Astrocyte (in vitro differentiated cells and primary cell): ENCODE measurements around the gene CAPNS1. TPM values are rescaled to one million over a fixed set of nuclear protein-coding genes. Genes with fewer than 3 reads are reported as not detected.

Source experiments
- DNase-seq: peaks from one replicate; pipeline ENCODE4 v3.0.0-alpha.2; 2010; ENCODE audit warnings: low read depth
- FAIRE-seq: peaks from 2 replicates; lab custom pipeline; 2011; peaks lifted over from hg19 to GRCh38; lab: Jason Lieb, UNC
- H2AFZ ChIP-seq: 2 replicates; pipeline ENCODE4 v1.6.0; 2012; ENCODE audit warnings: low read depth, low read length, inconsistent platforms
- H3K27ac ChIP-seq: 2 replicates; pipeline ENCODE4 v1.5.1; 2011; ENCODE audit warnings: low read depth, low read length, inconsistent platforms
- H3K27me3 ChIP-seq: 2 replicates; pipeline ENCODE4 v1.6.0; 2011; ENCODE audit warnings: low read length, inconsistent platforms; ENCODE audit not compliant: insufficient read depth
- H3K36me3 ChIP-seq: 2 replicates; pipeline ENCODE4 v1.5.1; 2011; ENCODE audit warnings: low read length, inconsistent platforms; ENCODE audit not compliant: insufficient read depth
- H3K4me1 ChIP-seq: 2 replicates; pipeline ENCODE4 v1.5.1; 2011; ENCODE audit warnings: low read length, inconsistent platforms; ENCODE audit not compliant: insufficient read depth
- H3K4me2 ChIP-seq: 2 replicates; pipeline ENCODE4 v1.6.0; 2012; ENCODE audit warnings: low read length, inconsistent platforms
- H3K4me3 ChIP-seq: 2 replicates; pipeline ENCODE4 v1.5.1; 2011; ENCODE audit warnings: low read depth, mild to moderate bottlenecking, low read length, inconsistent platforms; ENCODE audit not compliant: insufficient read depth
- H3K79me2 ChIP-seq: 2 replicates; pipeline ENCODE4 v1.6.0; 2012; ENCODE audit warnings: mild to moderate bottlenecking, low read length, inconsistent platforms; ENCODE audit not compliant: insufficient read depth
- H3K9ac ChIP-seq: 2 replicates; pipeline ENCODE4 v1.6.0; 2012; ENCODE audit warnings: mild to moderate bottlenecking, low read length, inconsistent platforms
- H3K9me3 ChIP-seq: 2 replicates; pipeline ENCODE4 v1.5.1; 2012; ENCODE audit warnings: low read depth, mild to moderate bottlenecking, low read length, inconsistent platforms; ENCODE audit not compliant: insufficient read depth
- H4K20me1 ChIP-seq: 2 replicates; pipeline ENCODE4 v1.6.0; 2012; ENCODE audit warnings: low read length, inconsistent platforms; ENCODE audit not compliant: insufficient read depth
- H3K27ac Mint-ChIP-seq: one replicate; pipeline ENCODE4 v1.8.0; 2021; ENCODE audit warnings: mild to moderate bottlenecking, mixed read lengths; ENCODE audit not compliant: unreplicated experiment
- H3K27me3 Mint-ChIP-seq: one replicate; pipeline ENCODE4 v1.8.0; 2021; ENCODE audit warnings: low read depth, mixed read lengths; ENCODE audit not compliant: unreplicated experiment
- H3K36me3 Mint-ChIP-seq: one replicate; pipeline ENCODE4 v1.8.0; 2021; ENCODE audit warnings: low read depth, mixed read lengths; ENCODE audit not compliant: unreplicated experiment
- H3K4me1 Mint-ChIP-seq: one replicate; pipeline ENCODE4 v1.8.0; 2021; ENCODE audit warnings: low read depth, mixed read lengths; ENCODE audit not compliant: unreplicated experiment
- H3K4me3 Mint-ChIP-seq: one replicate; pipeline ENCODE4 v1.8.0; 2021; ENCODE audit warnings: mild to moderate bottlenecking, moderate library complexity, mixed read lengths; ENCODE audit not compliant: unreplicated experiment
- H3K9me3 Mint-ChIP-seq: one replicate; pipeline ENCODE4 v1.8.0; 2021; ENCODE audit warnings: mild to moderate bottlenecking, mixed read lengths; ENCODE audit not compliant: unreplicated experiment
- EZH2 ChIP-seq: IDR thresholded peaks from 2 replicates; pipeline ENCODE4 v1.6.1; 2012; ENCODE audit warnings: mild to moderate bottlenecking, low read length, inconsistent platforms; ENCODE audit not compliant: insufficient read depth
- total RNA-seq: library from RNA; stranded (reverse); gene quantifications from 2 replicates; pipeline ENCODE4 v1.2.1, GENCODE V29; 2021
- TF ChIP-seq, protein P1 (sequence below): IDR thresholded peaks from 2 replicates; pipeline ENCODE4 v1.5.1; 2011; ENCODE audit warnings: low read depth, mild to moderate bottlenecking, inconsistent platforms, low read length, moderate library complexity; ENCODE audit not compliant: insufficient read depth

CAPNS1 gene
- total RNA-seq, 1 donor from 2014 or later, result 665 TPM

- Mint-ChIP-seq H3K27ac (no peak overlapping the region), H3K9me3 (peaks cover 3% of the 10 kb centered on the region), H3K4me1 (peaks cover 7% of the 10 kb centered on the region), H3K27me3 (no peaks in the 10 kb centered on the region), H3K36me3 (peaks cover 14% of the 10 kb centered on the region), H3K4me3 (no peak overlapping the region)
- no peaks in the 10 kb centered on the region for H3K4me1 ChIP-seq
- no peaks in the 10 kb centered on the region for H3K27me3 ChIP-seq
- H3K79me2 ChIP-seq, result no peaks in the 10 kb centered on the region
- DNase-seq (no peak), FAIRE-seq (no peak)
- no peaks in the 10 kb centered on the region for H4K20me1 ChIP-seq
- H3K4me3 ChIP-seq, result no peak overlapping the region
- no peak overlapping the region for H3K4me2 ChIP-seq
- no peak overlapping the region for H2AFZ ChIP-seq
- H3K9me3 ChIP-seq, result no peaks in the 10 kb centered on the region
- H3K36me3 ChIP-seq, result peaks cover 3% of the 10 kb centered on the region
- no peak overlapping the region for H3K27ac ChIP-seq
- TF ChIP-seq, protein P1, sequence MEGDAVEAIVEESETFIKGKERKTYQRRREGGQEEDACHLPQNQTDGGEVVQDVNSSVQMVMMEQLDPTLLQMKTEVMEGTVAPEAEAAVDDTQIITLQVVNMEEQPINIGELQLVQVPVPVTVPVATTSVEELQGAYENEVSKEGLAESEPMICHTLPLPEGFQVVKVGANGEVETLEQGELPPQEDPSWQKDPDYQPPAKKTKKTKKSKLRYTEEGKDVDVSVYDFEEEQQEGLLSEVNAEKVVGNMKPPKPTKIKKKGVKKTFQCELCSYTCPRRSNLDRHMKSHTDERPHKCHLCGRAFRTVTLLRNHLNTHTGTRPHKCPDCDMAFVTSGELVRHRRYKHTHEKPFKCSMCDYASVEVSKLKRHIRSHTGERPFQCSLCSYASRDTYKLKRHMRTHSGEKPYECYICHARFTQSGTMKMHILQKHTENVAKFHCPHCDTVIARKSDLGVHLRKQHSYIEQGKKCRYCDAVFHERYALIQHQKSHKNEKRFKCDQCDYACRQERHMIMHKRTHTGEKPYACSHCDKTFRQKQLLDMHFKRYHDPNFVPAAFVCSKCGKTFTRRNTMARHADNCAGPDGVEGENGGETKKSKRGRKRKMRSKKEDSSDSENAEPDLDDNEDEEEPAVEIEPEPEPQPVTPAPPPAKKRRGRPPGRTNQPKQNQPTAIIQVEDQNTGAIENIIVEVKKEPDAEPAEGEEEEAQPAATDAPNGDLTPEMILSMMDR, result no peak
- TF ChIP-seq EZH2, result no peak
- no peak overlapping the region for H3K9ac ChIP-seq
Measured at GRCh38 chr19:36106991-36107390, 32.9 kb upstream of the CAPNS1 start.

- Histone ChIP-seq H3K79me2 (peaks cover 4% of the 10 kb centered on the region), H3K27me3 (no peaks in the 10 kb centered on the region), H3K36me3 (peaks cover 3% of the 10 kb centered on the region), H3K9me3 (no peaks in the 10 kb centered on the region), H3K4me3 (no peak overlapping the region), H3K27ac (no peak overlapping the region), H3K9ac (no peak overlapping the region), H2AFZ (no peak overlapping the region), H3K4me2 (no peak overlapping the region), H3K4me1 (peaks cover 1% of the 10 kb centered on the region), H4K20me1 (peaks cover 5% of the 10 kb centered on the region)
- Mint-ChIP-seq H3K4me1 (peaks cover 9% of the 10 kb centered on the region), H3K27me3 (no peaks in the 10 kb centered on the region), H3K4me3 (no peak overlapping the region), H3K9me3 (peaks cover 3% of the 10 kb centered on the region), H3K27ac (no peak overlapping the region), H3K36me3 (peaks cover 19% of the 10 kb centered on the region)
- TF ChIP-seq, protein P1, result no peak
- TF ChIP-seq EZH2, result no peak
- FAIRE-seq (no peak), DNase-seq (no peak)
Measured at GRCh38 chr19:36108684-36109083, 31.2 kb upstream of the CAPNS1 start.

DNA sequence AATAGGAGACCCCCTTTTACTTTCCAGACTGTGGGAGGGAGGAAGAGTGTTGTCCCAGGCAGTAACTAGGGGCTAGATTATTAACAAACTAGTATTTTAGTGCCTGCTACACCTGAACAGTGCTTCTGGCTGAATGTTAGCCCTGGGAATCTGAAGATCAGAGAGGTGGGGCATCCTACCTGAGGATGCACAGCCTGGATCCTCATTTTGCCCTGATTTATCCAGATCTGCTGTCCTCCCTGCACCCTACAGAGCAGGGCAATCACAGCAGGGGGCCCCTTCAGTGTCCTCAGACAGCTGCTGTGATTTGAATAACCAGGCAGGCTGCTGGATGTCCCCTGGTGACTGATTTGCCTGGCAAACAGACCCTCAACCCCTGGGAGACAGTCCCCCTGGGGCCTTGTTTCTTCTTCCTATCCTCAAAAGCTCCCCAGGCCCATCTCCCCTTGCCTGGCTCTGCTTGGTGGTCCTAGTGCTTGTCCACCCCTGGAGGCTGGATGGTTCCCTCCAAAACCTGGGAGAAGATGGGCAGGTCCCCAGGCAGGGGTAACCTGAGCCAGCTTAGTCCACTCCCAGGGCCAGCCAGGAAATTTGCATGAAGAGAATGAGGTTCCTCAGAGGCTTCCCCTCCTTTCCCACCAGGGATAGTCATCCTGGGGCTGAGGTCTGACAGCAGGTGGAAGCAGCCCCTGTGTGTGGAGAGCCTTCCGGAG lies 29.2 kb upstream of the CAPNS1 start, which contains the start of gene OVOL3:
TSS of gene OVOL3 (plus strand) at position 657 of the 713 bp plus-strand sequence. CDS start 60 bp downstream, outside the sequence.
- Histone ChIP-seq H3K36me3 (no peaks in the 10 kb centered on the region), H3K9ac (no peak within 1 kb of the TSS), H3K4me2 (no peak within 1 kb of the TSS), H3K4me1 (peaks cover 5% of the 10 kb centered on the region), H3K27ac (no peak within 1 kb of the TSS), H3K4me3 (no peak within 1 kb of the TSS), H4K20me1 (peaks cover 5% of the 10 kb centered on the region), H2AFZ (no peak within 1 kb of the TSS), H3K9me3 (no peaks in the 10 kb centered on the region), H3K79me2 (peaks cover 9% of the 10 kb centered on the region), H3K27me3 (no peaks in the 10 kb centered on the region)
- Mint-ChIP-seq H3K27ac (no peak within 1 kb of the TSS), H3K36me3 (peaks cover 19% of the 10 kb centered on the region), H3K4me3 (no peak within 1 kb of the TSS), H3K4me1 (peaks cover 2% of the 10 kb centered on the region), H3K27me3 (no peaks in the 10 kb centered on the region), H3K9me3 (peaks cover 3% of the 10 kb centered on the region)
- DNase-seq, result no peak
- no peak for FAIRE-seq
- TF ChIP-seq, protein P1, result no peak
- TF ChIP-seq EZH2, result no peak
